Measurements from ENCODE around the gene OTUB2.

OTUB2 gene

DNA sequence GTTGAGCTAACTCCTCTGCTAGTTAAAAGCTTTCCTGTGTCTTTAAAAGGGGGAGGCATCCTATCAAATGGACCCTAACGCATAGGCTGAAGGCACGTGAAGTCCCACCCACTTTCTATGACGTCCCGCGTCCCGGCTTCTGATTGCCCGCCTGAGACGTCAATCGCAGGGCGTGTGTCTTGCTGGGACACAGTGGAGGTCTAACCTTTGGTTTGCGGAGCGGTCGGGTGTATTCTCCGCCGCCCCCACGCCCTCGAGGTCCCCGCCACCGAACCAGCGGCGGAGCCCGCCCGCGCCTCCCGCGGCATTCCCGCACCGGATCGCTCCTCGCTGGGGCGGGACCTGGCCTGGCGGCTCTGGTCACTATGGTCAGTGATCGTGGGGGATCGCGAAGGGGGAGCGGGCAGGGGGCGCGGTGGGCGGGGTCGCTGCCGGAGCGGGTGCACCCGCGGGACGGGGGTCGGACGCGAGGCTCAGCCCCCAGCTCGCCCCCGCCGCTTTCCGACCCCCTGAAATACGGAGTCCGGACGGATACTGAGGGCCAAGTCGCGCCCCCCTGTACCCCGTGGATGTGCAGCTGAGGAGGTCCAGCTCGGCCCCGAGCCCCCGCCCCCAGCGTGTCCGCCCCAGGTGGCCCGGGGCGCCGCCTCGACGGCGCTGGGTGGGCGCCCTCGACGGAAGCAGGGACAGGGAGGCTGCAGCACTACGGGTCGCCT is at the start of gene OTUB2:
Gene OTUB2, plus strand, starts transcription at position 168 of the 716 bp plus-strand sequence. Its CDS starts 198 bp downstream, at position 366.
- H3K4me3 ChIP-seq (ENCODE audit: low read depth, low read length): peak within 1 kb of the TSS; percentile 48
- DNase-seq (ENCODE audit: low read depth, low spot score): peak; percentile 99
- TF ChIP-seq, protein P1, sequence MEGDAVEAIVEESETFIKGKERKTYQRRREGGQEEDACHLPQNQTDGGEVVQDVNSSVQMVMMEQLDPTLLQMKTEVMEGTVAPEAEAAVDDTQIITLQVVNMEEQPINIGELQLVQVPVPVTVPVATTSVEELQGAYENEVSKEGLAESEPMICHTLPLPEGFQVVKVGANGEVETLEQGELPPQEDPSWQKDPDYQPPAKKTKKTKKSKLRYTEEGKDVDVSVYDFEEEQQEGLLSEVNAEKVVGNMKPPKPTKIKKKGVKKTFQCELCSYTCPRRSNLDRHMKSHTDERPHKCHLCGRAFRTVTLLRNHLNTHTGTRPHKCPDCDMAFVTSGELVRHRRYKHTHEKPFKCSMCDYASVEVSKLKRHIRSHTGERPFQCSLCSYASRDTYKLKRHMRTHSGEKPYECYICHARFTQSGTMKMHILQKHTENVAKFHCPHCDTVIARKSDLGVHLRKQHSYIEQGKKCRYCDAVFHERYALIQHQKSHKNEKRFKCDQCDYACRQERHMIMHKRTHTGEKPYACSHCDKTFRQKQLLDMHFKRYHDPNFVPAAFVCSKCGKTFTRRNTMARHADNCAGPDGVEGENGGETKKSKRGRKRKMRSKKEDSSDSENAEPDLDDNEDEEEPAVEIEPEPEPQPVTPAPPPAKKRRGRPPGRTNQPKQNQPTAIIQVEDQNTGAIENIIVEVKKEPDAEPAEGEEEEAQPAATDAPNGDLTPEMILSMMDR (IDR thresholded peaks at IDR 0.05; ENCODE audit: low read depth, low read length): no peak
- in situ Hi-C loops (cut with HindIII; ENCODE audit: low sequenced_read_pairs): no loop called here

DNA sequence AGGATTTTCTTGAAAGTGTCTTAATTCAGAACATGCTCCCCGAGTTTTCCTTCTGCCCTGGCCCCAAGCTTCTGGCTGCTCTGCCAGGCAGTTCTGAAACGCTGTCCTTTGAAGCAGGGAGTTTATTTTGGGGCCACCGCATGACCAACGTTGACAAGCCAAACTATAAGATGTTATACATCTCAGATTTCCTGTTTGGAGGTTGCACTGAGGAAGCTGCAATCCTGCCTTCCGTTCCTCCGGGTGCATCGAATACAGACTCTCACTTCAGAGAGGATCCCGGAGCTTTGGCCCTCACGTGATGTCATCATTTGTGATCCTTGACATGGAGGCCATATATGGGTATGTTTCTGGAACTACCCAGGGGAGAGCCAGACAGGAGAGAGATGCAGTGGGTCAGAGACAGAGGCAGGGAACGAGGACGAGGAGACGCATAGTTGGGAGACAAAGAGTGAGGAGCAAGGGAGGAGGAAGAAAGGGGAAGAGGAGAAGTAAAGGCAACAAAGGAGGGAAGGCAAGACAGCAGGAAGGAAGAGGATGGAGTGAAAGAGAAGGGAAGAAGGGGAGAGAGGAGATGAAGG is 49.6 kb upstream of the OTUB2 start, which contains the start of gene ASB2:
Gene ASB2, minus strand, starts transcription at position 94 of the 581 bp plus-strand sequence. CDS start 12,031 bp downstream, outside the sequence.
- TF ChIP-seq, protein P1 (IDR thresholded peaks at IDR 0.05; ENCODE audit: low read depth, low read length): no peak
- no peak within 1 kb of the TSS for H3K4me3 ChIP-seq (ENCODE audit: low read depth, low read length)
- in situ Hi-C loops (cut with HindIII; ENCODE audit: low sequenced_read_pairs): no loop called here
- no peak for DNase-seq (ENCODE audit: low read depth, low spot score)

DNA sequence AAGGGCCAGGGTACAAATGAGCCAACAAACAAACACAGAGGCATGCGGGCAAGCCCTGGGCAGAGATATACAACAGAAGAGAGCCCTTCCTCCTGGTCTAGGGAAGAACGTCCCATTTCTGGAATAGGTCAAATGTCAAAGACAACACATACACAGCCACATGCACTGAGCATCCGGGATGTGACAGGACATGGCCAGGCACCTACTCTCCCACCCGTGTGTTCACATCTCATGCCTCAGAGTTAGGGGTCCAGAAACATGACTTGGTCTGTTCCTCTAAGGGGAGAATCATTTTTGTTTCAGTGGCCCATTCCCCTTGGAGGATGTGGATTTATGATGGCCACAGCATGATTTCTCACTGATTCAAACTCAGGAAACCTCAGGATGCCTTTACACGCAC is 49.0 kb upstream of the OTUB2 start:
- TF ChIP-seq, protein P1 (IDR thresholded peaks at IDR 0.05; ENCODE audit: low read depth, low read length): no peak
- H3K4me3 ChIP-seq (ENCODE audit: low read depth, low read length): no peak overlapping the region
- in situ Hi-C loops (cut with HindIII; ENCODE audit: low sequenced_read_pairs): no loop called here
- DNase-seq (ENCODE audit: low read depth, low spot score): no peak

DNA sequence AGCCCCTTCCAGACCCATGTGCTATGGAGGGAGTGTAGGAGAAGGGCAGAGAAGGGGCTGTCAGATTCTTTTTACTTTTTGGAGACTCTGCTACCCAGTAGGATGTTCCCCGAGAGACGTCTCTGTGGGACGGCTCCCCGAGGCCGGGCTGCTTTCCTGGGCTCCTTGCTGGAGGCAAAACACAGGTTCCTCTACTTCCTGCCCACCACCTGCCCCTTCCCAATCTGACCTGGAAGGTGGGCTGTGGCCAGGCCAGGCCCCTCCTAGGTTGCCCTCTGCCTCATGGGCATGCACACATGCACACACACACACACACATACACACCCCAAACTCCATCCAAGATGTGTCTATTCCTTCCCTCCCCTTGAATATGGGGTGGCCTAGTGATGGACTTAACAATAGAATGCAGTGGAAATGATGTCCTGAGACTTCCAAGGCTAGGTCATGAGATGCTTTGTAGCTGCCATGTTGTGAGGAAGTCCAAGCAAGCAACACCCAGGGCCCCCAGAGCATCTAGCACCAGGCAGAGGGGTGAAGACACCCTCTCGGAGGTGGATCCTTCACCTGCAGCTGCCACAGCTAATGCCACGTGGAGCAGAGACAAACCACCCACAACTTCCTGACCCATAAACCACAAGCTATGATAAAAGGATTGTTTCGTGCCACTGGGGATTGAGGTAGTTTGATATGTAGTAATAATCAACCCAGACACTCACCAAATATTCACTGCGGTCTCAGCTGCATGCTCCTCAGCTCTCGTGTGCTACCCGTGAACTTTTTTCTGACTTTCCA is 48.2 kb upstream of the OTUB2 start:
- TF ChIP-seq, protein P1 (IDR thresholded peaks at IDR 0.05; ENCODE audit: low read depth, low read length): no peak
- in situ Hi-C loops (cut with HindIII; ENCODE audit: low sequenced_read_pairs): no loop called here
- no peak for DNase-seq (ENCODE audit: low read depth, low spot score)
- H3K4me3 ChIP-seq (ENCODE audit: low read depth, low read length): no peak overlapping the region

DNA sequence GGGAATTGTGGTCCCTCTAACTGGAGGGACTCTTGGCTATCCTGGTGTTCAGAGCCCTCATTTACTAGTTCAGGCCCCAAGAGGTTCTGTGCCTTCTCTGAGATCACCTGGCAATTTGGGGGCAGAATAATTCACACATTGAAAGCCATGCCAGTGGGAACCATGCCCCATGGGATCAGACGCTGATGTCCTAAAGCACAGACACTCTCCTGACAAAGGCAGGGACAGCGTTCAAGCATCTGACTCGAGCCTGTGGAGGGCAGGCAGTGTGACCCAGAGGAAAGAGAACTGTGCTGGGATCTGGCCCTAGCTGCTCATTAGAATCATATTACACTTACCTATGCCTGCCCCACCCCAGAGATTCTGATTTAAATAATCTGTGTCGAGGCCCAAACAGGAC is 47.4 kb upstream of the OTUB2 start:
- no peak overlapping the region for H3K4me3 ChIP-seq (ENCODE audit: low read depth, low read length)
- TF ChIP-seq, protein P1 (IDR thresholded peaks at IDR 0.05; ENCODE audit: low read depth, low read length): no peak
- DNase-seq (ENCODE audit: low read depth, low spot score): no peak
- in situ Hi-C loops (cut with HindIII; ENCODE audit: low sequenced_read_pairs): no loop called here

DNA sequence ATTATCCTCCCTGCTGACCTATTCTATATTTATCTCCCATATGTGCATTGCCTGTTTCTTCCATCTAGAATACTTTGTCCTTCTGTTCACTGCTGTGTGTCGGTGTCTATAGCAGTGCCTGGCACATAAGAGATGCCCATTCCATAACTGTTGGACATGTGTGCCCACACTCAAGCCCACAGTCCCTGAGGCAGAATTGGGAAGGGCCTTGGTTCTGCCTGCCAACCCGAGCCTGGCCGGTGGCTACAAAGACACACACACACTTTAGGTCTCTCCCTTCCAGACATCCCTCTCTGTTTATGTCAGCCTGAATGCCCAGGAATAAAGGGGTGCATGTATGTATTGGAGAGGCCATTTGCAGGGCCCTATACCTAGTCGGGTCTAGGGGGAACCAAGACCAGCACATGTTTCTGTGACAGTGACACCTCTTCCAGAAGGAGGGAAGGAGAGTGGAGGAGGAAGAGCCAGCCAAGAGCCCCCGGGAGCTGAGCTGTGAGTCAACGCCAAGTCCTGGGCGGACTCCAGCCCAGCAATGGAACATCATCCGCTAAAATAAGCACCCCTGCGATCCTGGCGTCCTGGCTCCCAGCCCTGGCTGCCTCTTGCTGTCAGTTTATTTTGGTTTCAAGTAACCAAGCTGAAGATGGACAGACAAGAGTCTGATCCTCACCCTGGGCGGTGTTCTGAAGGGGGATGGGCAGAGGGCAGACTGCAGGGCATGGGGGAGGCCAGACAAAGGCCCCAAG is 45.5 kb upstream of the OTUB2 start:
- TF ChIP-seq, protein P1 (IDR thresholded peaks at IDR 0.05; ENCODE audit: low read depth, low read length): no peak
- in situ Hi-C loops (cut with HindIII; ENCODE audit: low sequenced_read_pairs): no loop called here
- no peak overlapping the region for H3K4me3 ChIP-seq (ENCODE audit: low read depth, low read length)
- DNase-seq (ENCODE audit: low read depth, low spot score): peak; percentile 69

Data from astrocyte of the spinal cord (primary cell).